ENCODE measurements around the gene GAS7. TPM values are rescaled to one million over a fixed set of nuclear protein-coding genes. Genes with fewer than 3 reads are reported as not detected.

Gene GAS7
- total RNA-seq, 1 experiment from 2014 or later: 6.0 TPM

- H3T11ph ChIP-seq (ENCODE audit: low read length): no peak overlapping the region
- no peaks in the 10 kb centered on the region for H3K27me3 ChIP-seq (ENCODE audit: insufficient read depth, low read length)
- no peak overlapping the region for H2BK15ac ChIP-seq (ENCODE audit: low read depth, low read length)
- no peak overlapping the region for H3K4me3 Mint-ChIP-seq
- no peaks in the 10 kb centered on the region for H3K79me2 ChIP-seq (ENCODE audit: insufficient read depth, low read length)
- H3K9me3 Mint-ChIP-seq: no peaks in the 10 kb centered on the region; a peak in 1 of 5 replicates
- no peaks in the 10 kb centered on the region for H4K20me1 ChIP-seq (ENCODE audit: control insufficient read depth, insufficient read depth, insufficient read length)
- no peak overlapping the region for H3K9ac ChIP-seq (ENCODE audit: extremely low read depth, insufficient read length, low read length)
- no peak overlapping the region for H3K4ac ChIP-seq (ENCODE audit: low read depth, low read length)
- H3K27ac Mint-ChIP-seq: peak overlapping the region in 1 of 3 experiments; percentile 63; a peak in 1 of 7 replicates
- no peaks in the 10 kb centered on the region; the same call in 1 of the 2 replicates for H3K27me3 Mint-ChIP-seq (ENCODE audit: low read depth)
- no peak overlapping the region for H2BK20ac ChIP-seq (ENCODE audit: low read depth, low read length, poor library complexity, severe bottlenecking)
- H2BK5ac ChIP-seq (ENCODE audit: insufficient read length, low read length): no peak overlapping the region
- H3K18ac ChIP-seq (ENCODE audit: insufficient read length, low read depth, low read length): no peak overlapping the region
- H4K91ac ChIP-seq (ENCODE audit: insufficient read length, low read depth, low read length): no peak overlapping the region
- H3K4me1 ChIP-seq (ENCODE audit: insufficient read depth, low read length): no peaks in the 10 kb centered on the region
- H2AK5ac ChIP-seq (ENCODE audit: insufficient read length, low read length): no peak overlapping the region
- H3K14ac ChIP-seq (ENCODE audit: insufficient read depth, low read length): no peak overlapping the region
- H2BK12ac ChIP-seq (ENCODE audit: insufficient read length, low read depth, low read length): no peak overlapping the region
- no peak overlapping the region for H3K56ac ChIP-seq (ENCODE audit: insufficient read length, low read depth, low read length)
- DNase-seq: no peak
- H2AFZ ChIP-seq (ENCODE audit: low read length): no peak overlapping the region
- no peak overlapping the region for H4K8ac ChIP-seq (replicated peaks; ENCODE audit: insufficient read length, low read depth, low read length)
- no peak for TF ChIP-seq CTCF (conservative IDR thresholded peaks at IDR 0.05)
- no peaks in the 10 kb centered on the region for H3K36me3 Mint-ChIP-seq (ENCODE audit: insufficient read depth in 1 of 3, low read depth in 3 of 3)
- no peak overlapping the region for H3K23ac ChIP-seq (ENCODE audit: insufficient read length, low read depth, low read length)
- H3K9me3 ChIP-seq (ENCODE audit: control insufficient read depth, low read depth, low read length): no peaks in the 10 kb centered on the region
- no peaks in the 10 kb centered on the region for H3K23me2 ChIP-seq (ENCODE audit: insufficient read length, low read depth, low read length, poor library complexity, severe bottlenecking)
- H3K4me1 Mint-ChIP-seq: peaks cover 0 to 6% of the 10 kb centered on the region in 2 experiments; a peak in 3 of 4 replicates
- H4K5ac ChIP-seq (ENCODE audit: insufficient read length, low read depth, low read length): no peak overlapping the region
- no peak overlapping the region for H3K4me2 ChIP-seq (ENCODE audit: insufficient read depth, insufficient read length, low read length)
- no CpG with 5 or more reads among the region's 5 CpGs for WGBS (ENCODE audit: extremely low coverage, insufficient read length, low lambda C conversion rate)
- H3K79me1 ChIP-seq (ENCODE audit: insufficient read depth, low read depth, low read length, poor library complexity, severe bottlenecking): no peaks in the 10 kb centered on the region
- no peak overlapping the region for H3K27ac ChIP-seq (ENCODE audit: insufficient read length, low read depth, low read length)
- H2BK120ac ChIP-seq (ENCODE audit: low read depth, low read length, poor library complexity, severe bottlenecking): no peak overlapping the region
These were observed 279.5 kb downstream of the GAS7 start for GRCh38 chr17:9918804-9919352.
